Neural cell (in vitro differentiated cells): ENCODE measurements around the gene C1orf198. TPM values are rescaled to one million over a fixed set of nuclear protein-coding genes. Genes with fewer than 3 reads are reported as not detected.

Source experiments
- H2AFZ ChIP-seq: fragments of 200-600, 300-800 bp; sonication (generic), shearing (Covaris generic); 2 replicates; pipeline ENCODE4 v1.6.0; 2014; ENCODE audit warnings: low read depth, mild to moderate bottlenecking, antibody characterized with exemption, low read length, moderate library complexity
- H3F3A ChIP-seq: fragments of 200-600 bp; shearing (Covaris generic); 2 replicates; pipeline ENCODE4 v1.6.1; 2016; ENCODE audit warnings: mild to moderate bottlenecking, moderate library complexity, mixed read lengths, antibody characterized with exemption, low read length; ENCODE audit not compliant: insufficient read depth, poor library complexity, severe bottlenecking
- H3K27ac ChIP-seq: fragments of 200-600, 300-800 bp; sonication (generic), shearing (Covaris generic); 2 replicates; pipeline ENCODE4 v1.5.1; 2014; ENCODE audit warnings: mild to moderate bottlenecking, low read length, moderate library complexity
- H3K27me3 ChIP-seq: fragments of 300-800, 200-600 bp; sonication (generic), shearing (Covaris generic); 2 replicates; pipeline ENCODE4 v1.6.0; 2014; ENCODE audit warnings: mild to moderate bottlenecking, low read depth, low read length, moderate library complexity; ENCODE audit not compliant: insufficient read depth
- H3K36me3 ChIP-seq: fragments of 300-800, 200-600 bp; sonication (generic), shearing (Covaris generic); 2 replicates; pipeline ENCODE4 v1.5.1; 2014; ENCODE audit warnings: mild to moderate bottlenecking, antibody characterized with exemption, low read length, moderate library complexity; ENCODE audit not compliant: insufficient read depth
- H3K4me2 ChIP-seq: fragments of 300-800, 200-600 bp; sonication (generic), shearing (Covaris generic); 2 replicates; pipeline ENCODE4 v1.6.0; 2014; ENCODE audit warnings: mild to moderate bottlenecking, low read length
- H3K4me3 ChIP-seq: fragments of 300-800, 200-600 bp; sonication (generic), shearing (Covaris generic); 2 replicates; pipeline ENCODE4 v1.5.1; 2014; ENCODE audit warnings: mild to moderate bottlenecking, low read length, moderate library complexity
- H3K79me2 ChIP-seq: fragments of 200-600 bp; shearing (Covaris generic); replicated peaks from 2 replicates; pipeline ENCODE4 v1.6.0; 2014; ENCODE audit warnings: mild to moderate bottlenecking, low read length, moderate library complexity; ENCODE audit not compliant: insufficient read depth
- H3K9ac ChIP-seq: fragments of 300-800, 200-600 bp; sonication (generic), shearing (Covaris generic); 2 replicates; pipeline ENCODE4 v1.6.1; 2016; ENCODE audit warnings: mild to moderate bottlenecking, low read length, mixed read lengths
- H3K9me2 ChIP-seq: fragments of 200-600 bp; shearing (Covaris generic); 2 replicates; pipeline ENCODE4 v1.6.1; 2016; ENCODE audit warnings: mild to moderate bottlenecking, low read length, mixed read lengths; ENCODE audit not compliant: insufficient read depth
- H3K9me3 ChIP-seq: fragments of 200-600, 300-800 bp; sonication (generic), shearing (Covaris generic); 2 replicates; pipeline ENCODE4 v1.6.1; 2016; ENCODE audit warnings: mild to moderate bottlenecking, mixed run types, low read length, moderate library complexity, mixed read lengths
- H4K20me1 ChIP-seq: fragments of 200-600 bp; shearing (Covaris generic); 2 replicates; pipeline ENCODE4 v1.6.1; 2016; ENCODE audit warnings: mild to moderate bottlenecking, mixed run types; ENCODE audit not compliant: insufficient read depth
- CTCF ChIP-seq: fragments of 450-650 bp; IDR thresholded peaks from 2 replicates; pipeline ENCODE4 v1.5.1; 2014; ENCODE audit warnings: antibody characterized with exemption, mild to moderate bottlenecking, moderate library complexity; ENCODE audit not compliant: poor library complexity, severe bottlenecking
- EP300 ChIP-seq: fragments of 450-650 bp; conservative IDR thresholded peaks from 2 replicates; pipeline ENCODE4 v1.6.1; 2014; ENCODE audit warnings: antibody characterized with exemption, mild to moderate bottlenecking, moderate library complexity; ENCODE audit not compliant: poor library complexity, severe bottlenecking
- EZH2 ChIP-seq: fragments of 200-600, 300-800 bp; shearing (Covaris generic), sonication (generic); IDR thresholded peaks from 2 replicates; pipeline ENCODE4 v1.6.1; 2014; ENCODE audit warnings: antibody characterized with exemption, low read length, borderline replicate concordance, mild to moderate bottlenecking; ENCODE audit not compliant: insufficient read depth, poor library complexity, severe bottlenecking
- MXI1 ChIP-seq: fragments of 450-650 bp; conservative IDR thresholded peaks from 2 replicates; pipeline ENCODE4 v1.6.1; 2014; ENCODE audit warnings: antibody characterized with exemption, mild to moderate bottlenecking; ENCODE audit not compliant: poor library complexity, severe bottlenecking
- POLR2AphosphoS5 ChIP-seq: IDR thresholded peaks from 2 replicates; pipeline ENCODE4 v1.6.1; 2012
- RAD21 ChIP-seq: fragments of 450-650 bp; conservative IDR thresholded peaks from 2 replicates; pipeline ENCODE4 v1.6.1; 2014; ENCODE audit warnings: antibody characterized with exemption, mild to moderate bottlenecking, moderate library complexity
- REST ChIP-seq: IDR thresholded peaks from 2 replicates; pipeline ENCODE4 v1.6.1; 2012; ENCODE audit warnings: borderline replicate concordance
- SMC3 ChIP-seq: fragments of 450-650 bp; conservative IDR thresholded peaks from 2 replicates; pipeline ENCODE4 v1.6.1; 2014; ENCODE audit warnings: antibody characterized with exemption, mild to moderate bottlenecking, moderate library complexity; ENCODE audit not compliant: poor library complexity
- TAF1 ChIP-seq: IDR thresholded peaks from 2 replicates; pipeline ENCODE4 v1.6.1; 2012; ENCODE audit warnings: low read depth
- polyA plus RNA-seq: library from polyadenylated mRNA; depleted of rRNA; stranded (reverse); fragments of >200 nt; gene quantifications from 2 replicates; pipeline ENCODE4 v1.2.3, GENCODE V29; 2014

C1orf198 gene
- polyA plus RNA-seq, 1 donor from 2014 or later: 16.7 TPM

- H3K9me3 ChIP-seq: no peaks in the 10 kb centered on the region
- H3K27ac ChIP-seq: no peak overlapping the region
- no peaks in the 10 kb centered on the region for H4K20me1 ChIP-seq
- no peaks in the 10 kb centered on the region for H3F3A ChIP-seq
- peaks cover 3% of the 10 kb centered on the region for H3K36me3 ChIP-seq
- H3K4me2 ChIP-seq: no peak overlapping the region
- no peaks in the 10 kb centered on the region for H3K9me2 ChIP-seq
- H3K9ac ChIP-seq: no peak overlapping the region
- no peaks in the 10 kb centered on the region for H3K27me3 ChIP-seq
- TF ChIP-seq SMC3 (no peak), MXI1 (no peak), EP300 (no peak), REST (no peak), EZH2 (no peak), POLR2AphosphoS5 (no peak), TAF1 (no peak), CTCF (no peak), RAD21 (no peak)
- H2AFZ ChIP-seq: no peak overlapping the region
- H3K79me2 ChIP-seq: no peaks in the 10 kb centered on the region
- no peak overlapping the region for H3K4me3 ChIP-seq
Observed at GRCh38 chr1:230849451-230850224, 18.7 kb downstream of the C1orf198 start.

GRCh38 chr1:230848235-230848634 lies 20.1 kb downstream of the C1orf198 start:
- H3K79me2 ChIP-seq: no peaks in the 10 kb centered on the region

More at GRCh38 chr1:230848235-230848634, 20.1 kb downstream of the C1orf198 start:
- Histone ChIP-seq H3K4me2 (no peak overlapping the region), H3F3A (no peaks in the 10 kb centered on the region), H3K9me3 (no peaks in the 10 kb centered on the region), H3K27me3 (no peaks in the 10 kb centered on the region), H2AFZ (no peak overlapping the region), H3K9ac (no peak overlapping the region), H3K4me3 (no peak overlapping the region), H3K36me3 (peaks cover 3% of the 10 kb centered on the region), H3K9me2 (no peaks in the 10 kb centered on the region), H4K20me1 (no peaks in the 10 kb centered on the region), H3K27ac (no peak overlapping the region)
- TF ChIP-seq RAD21: no peak
- no peak for TF ChIP-seq EZH2
- TF ChIP-seq EP300: no peak
- no peak for TF ChIP-seq REST
- TF ChIP-seq POLR2AphosphoS5: no peak
- TF ChIP-seq SMC3: no peak
- TF ChIP-seq MXI1: no peak
- TF ChIP-seq CTCF: no peak
- TF ChIP-seq TAF1: no peak
